Endothelial cell of umbilical vein (primary cell): ENCODE data around the gene HSD3B1.

ENCODE experiments used
- CTCF ChIP-seq, 2 donors: IDR thresholded peaks; 1 replicate in 1 of 2; 2 replicates in 1 of 2; pipeline ENCODE4 v1.5.1; 2011; ENCODE audit warnings: low read length in 2 of 2, mild to moderate bottlenecking in 2 of 2, moderate library complexity in 2 of 2, control low read depth in 1 of 2, inconsistent platforms in 1 of 2, low read depth in 1 of 2; ENCODE audit not compliant: insufficient read depth in 1 of 2; ENCODE audit errors: extremely low read depth in 1 of 2
- EZH2 ChIP-seq: IDR thresholded peaks from 2 replicates; pipeline ENCODE4 v1.6.1; 2012; ENCODE audit warnings: borderline replicate concordance, low read depth, mild to moderate bottlenecking, moderate library complexity, low read length, inconsistent platforms; ENCODE audit not compliant: severe bottlenecking
- FOS ChIP-seq: IDR thresholded peaks from 2 replicates; pipeline ENCODE4 v1.6.1; 2011; ENCODE audit warnings: mild to moderate bottlenecking, low read length, moderate library complexity, borderline replicate concordance; ENCODE audit not compliant: insufficient read depth
- JUN ChIP-seq: IDR thresholded peaks from 2 replicates; pipeline ENCODE4 v1.6.1; 2011; ENCODE audit warnings: borderline replicate concordance, low read depth; ENCODE audit not compliant: insufficient read length, insufficient read depth
- MAX ChIP-seq: IDR thresholded peaks from 2 replicates; pipeline ENCODE4 v1.6.1; 2011; ENCODE audit not compliant: insufficient read depth, insufficient read length
- MYC ChIP-seq: IDR thresholded peaks from one replicate; pipeline ENCODE4 v1.6.1; 2011; ENCODE audit warnings: mild to moderate bottlenecking, low read depth, low read length
- POLR2A ChIP-seq: IDR thresholded peaks from 2 replicates; pipeline ENCODE4 v1.6.1; 2012; ENCODE audit warnings: low read depth, mild to moderate bottlenecking, control low read depth, low read length

GRCh38 chr1:119467219-119467618 is 39.8 kb upstream of the HSD3B1 start:
- TF ChIP-seq CTCF (IDR thresholded peaks at IDR 0.05; ENCODE audit: extremely low read depth in 1 of 2, insufficient read depth in 1 of 2, low read depth in 1 of 2, low read length in 2 of 2): no peak
- no peak for TF ChIP-seq FOS
- TF ChIP-seq MYC: no peak
- no peak for TF ChIP-seq EZH2
- no peak for TF ChIP-seq POLR2A
- no peak for TF ChIP-seq JUN
- no peak for TF ChIP-seq MAX
